Mononuclear cell (primary cell): ENCODE measurements around the gene SBF1. TPM values are rescaled to one million over a fixed set of nuclear protein-coding genes. Genes with fewer than 3 reads are reported as not detected.

Source experiments
- H3K27me3 ChIP-seq: 2 replicates; pipeline ENCODE4 v1.6.0; 2011; ENCODE audit warnings: low read length, control low read depth; ENCODE audit not compliant: insufficient read depth
- H3K4me1 ChIP-seq: 2 replicates; pipeline ENCODE4 v1.5.1; 2011; ENCODE audit warnings: mild to moderate bottlenecking, low read length, control low read depth; ENCODE audit not compliant: insufficient read depth
- H3K4me3 ChIP-seq: 2 replicates; pipeline ENCODE4 v1.5.1; 2011; ENCODE audit warnings: mild to moderate bottlenecking, low read length, moderate library complexity
- H3K9me3 ChIP-seq: 2 replicates; pipeline ENCODE4 v1.5.1; 2011; ENCODE audit warnings: low read depth, mild to moderate bottlenecking, control low read depth, low read length
- total RNA-seq: library from RNA; depleted of rRNA; stranded (reverse); fragments of >200 nt; gene quantifications from one replicate; pipeline ENCODE4 v1.2.3, GENCODE V29; 2012

Gene SBF1
- total RNA-seq, 1 donor = 63.4 TPM

- H3K27me3 ChIP-seq = no peaks in the 10 kb centered on the region
- H3K9me3 ChIP-seq = no peaks in the 10 kb centered on the region
- H3K4me3 ChIP-seq = no peak overlapping the region
- H3K4me1 ChIP-seq = peaks cover 46% of the 10 kb centered on the region
These were observed 6.9 kb downstream of the SBF1 start for GRCh38 chr22:50467773-50468440.

GRCh38 chr22:50467341-50467740, 7.5 kb downstream of the SBF1 start:
- Histone ChIP-seq H3K4me3 (no peak overlapping the region), H3K4me1 (peaks cover 40% of the 10 kb centered on the region), H3K27me3 (no peaks in the 10 kb centered on the region), H3K9me3 (no peaks in the 10 kb centered on the region)

GRCh38 chr22:50465066-50465930, 9.5 kb downstream of the SBF1 start:
- H3K27me3 ChIP-seq = no peaks in the 10 kb centered on the region
- H3K9me3 ChIP-seq = no peaks in the 10 kb centered on the region
- H3K4me3 ChIP-seq = no peak overlapping the region
- peaks cover 20% of the 10 kb centered on the region for H3K4me1 ChIP-seq

- Histone ChIP-seq H3K9me3 (no peaks in the 10 kb centered on the region), H3K4me3 (no peak overlapping the region), H3K4me1 (peaks cover 12% of the 10 kb centered on the region), H3K27me3 (no peaks in the 10 kb centered on the region)
These were observed 10.4 kb downstream of the SBF1 start for GRCh38 chr22:50464451-50464850.

GRCh38 chr22:50463188-50463900, 11.5 kb downstream of the SBF1 start:
- Histone ChIP-seq H3K4me1 (peaks cover 1% of the 10 kb centered on the region), H3K27me3 (no peaks in the 10 kb centered on the region), H3K4me3 (no peak overlapping the region), H3K9me3 (no peaks in the 10 kb centered on the region)

- Histone ChIP-seq H3K4me3 (no peak overlapping the region), H3K4me1 (no peaks in the 10 kb centered on the region), H3K9me3 (no peaks in the 10 kb centered on the region), H3K27me3 (no peaks in the 10 kb centered on the region)
These were observed 12.8 kb downstream of the SBF1 start for GRCh38 chr22:50461979-50462540.

- no peaks in the 10 kb centered on the region for H3K27me3 ChIP-seq
- H3K9me3 ChIP-seq = no peaks in the 10 kb centered on the region
- H3K4me3 ChIP-seq = no peak overlapping the region
- H3K4me1 ChIP-seq = no peaks in the 10 kb centered on the region
These were observed 13.3 kb downstream of the SBF1 start for GRCh38 chr22:50461536-50461935.

- H3K4me1 ChIP-seq = no peaks in the 10 kb centered on the region
- H3K9me3 ChIP-seq = no peaks in the 10 kb centered on the region
- H3K4me3 ChIP-seq = no peak overlapping the region
- H3K27me3 ChIP-seq = no peaks in the 10 kb centered on the region
These were observed 13.9 kb downstream of the SBF1 start for GRCh38 chr22:50460938-50461337.

- Histone ChIP-seq H3K9me3 (no peaks in the 10 kb centered on the region), H3K27me3 (no peaks in the 10 kb centered on the region), H3K4me3 (no peak overlapping the region), H3K4me1 (no peaks in the 10 kb centered on the region)
These were observed 15.2 kb downstream of the SBF1 start for GRCh38 chr22:50459496-50460140.

GRCh38 chr22:50459016-50459415, 15.8 kb downstream of the SBF1 start:
- Histone ChIP-seq H3K9me3 (no peaks in the 10 kb centered on the region), H3K4me3 (no peak overlapping the region), H3K4me1 (no peaks in the 10 kb centered on the region), H3K27me3 (no peaks in the 10 kb centered on the region)

GRCh38 chr22:50456466-50457234, 18.2 kb downstream of the SBF1 start:
- Histone ChIP-seq H3K27me3 (no peaks in the 10 kb centered on the region), H3K4me3 (no peak overlapping the region), H3K9me3 (no peaks in the 10 kb centered on the region), H3K4me1 (peaks cover 3% of the 10 kb centered on the region)

- Histone ChIP-seq H3K4me3 (no peak overlapping the region), H3K4me1 (peaks cover 3% of the 10 kb centered on the region), H3K27me3 (no peaks in the 10 kb centered on the region), H3K9me3 (no peaks in the 10 kb centered on the region)
These were observed 18.8 kb downstream of the SBF1 start for GRCh38 chr22:50456026-50456425.

- H3K4me1 ChIP-seq = peaks cover 3% of the 10 kb centered on the region
- H3K9me3 ChIP-seq = no peaks in the 10 kb centered on the region
- no peak overlapping the region for H3K4me3 ChIP-seq
- no peaks in the 10 kb centered on the region for H3K27me3 ChIP-seq
These were observed 19.6 kb downstream of the SBF1 start for GRCh38 chr22:50455201-50455600.

- Histone ChIP-seq H3K4me1 (peaks cover 3% of the 10 kb centered on the region), H3K9me3 (no peaks in the 10 kb centered on the region), H3K4me3 (no peak overlapping the region), H3K27me3 (no peaks in the 10 kb centered on the region)
These were observed 20.2 kb downstream of the SBF1 start for GRCh38 chr22:50454556-50455075.
